Transverse colon (tissue), 4 donors: ENCODE results near the gene UGT2A1. TPM values are rescaled to one million over a fixed set of nuclear protein-coding genes. Genes with fewer than 3 reads are reported as not detected.

Source experiments
- DNase-seq: peaks from one replicate; pipeline ENCODE4 v3.0.0-alpha.2; 2019
- H3K27ac ChIP-seq, 4 donors: fragments of 200-600 bp; sonication (generic); 2 replicates each; pipeline ENCODE4 v1.5.1; 2016 to 2018; ENCODE audit warnings: inconsistent platforms in 4 of 4
- H3K27me3 ChIP-seq: fragments of 200-600 bp; sonication (generic); 2 replicates; pipeline ENCODE4 v1.5.1; 2017; ENCODE audit warnings: inconsistent platforms
- H3K36me3 ChIP-seq, 4 donors: fragments of 200-600 bp; sonication (generic); 2 replicates each; pipeline ENCODE4 v1.5.1; 2017 to 2019; ENCODE audit warnings: inconsistent platforms in 4 of 4
- H3K4me1 ChIP-seq, 4 donors: fragments of 200-600 bp; sonication (generic); 2 replicates each; pipeline ENCODE4 v1.5.1; 2017 to 2020; ENCODE audit warnings: inconsistent platforms in 4 of 4
- H3K4me3 ChIP-seq, 4 donors: fragments of 200-600 bp; sonication (generic); 1 replicate in 1 of 4; 2 replicates in 3 of 4; pipeline versions ENCODE4 v1.5.1 to v1.6.1; 2017 to 2019; ENCODE audit warnings: inconsistent platforms in 4 of 4
- H3K9me3 ChIP-seq, 2 donors: fragments of 200-600 bp; sonication (generic); 2 replicates each; pipeline ENCODE4 v1.5.1; 2017 to 2019; ENCODE audit warnings: inconsistent platforms in 2 of 2
- CTCF ChIP-seq, 5 experiments: fragments of 200-600 bp in 3 of 5; fragments of 450-650 bp in 2 of 5; sonication (generic) in 3 of 5; IDR thresholded peaks; 1 replicate in 2 of 5; 2 replicates in 3 of 5; pipeline ENCODE4 v1.5.1; 2016 to 2017; ENCODE audit warnings: antibody characterized with exemption in 5 of 5, inconsistent platforms in 3 of 5, mild to moderate bottlenecking in 2 of 5, moderate library complexity in 1 of 5
- EP300 ChIP-seq: sonication (generic); formaldehyde crosslinking; IDR thresholded peaks from one replicate; pipeline ENCODE4 v1.6.1; 2017; ENCODE audit warnings: antibody characterized with exemption, low read depth
- POLR2A ChIP-seq: fragments of 450-650 bp; IDR thresholded peaks from one replicate; pipeline ENCODE4 v1.6.1; 2016; ENCODE audit warnings: antibody characterized with exemption, mild to moderate bottlenecking, moderate library complexity
- POLR2AphosphoS5 ChIP-seq, 3 donors: sonication (generic); formaldehyde crosslinking; IDR thresholded peaks; one replicate each; pipeline ENCODE4 v1.6.1; 2016; ENCODE audit warnings: antibody characterized with exemption in 3 of 3
- WGBS, 2 donors: methylation state at CpG; one replicate each; pipeline ENCODE4 v1.1.5; 2018; ENCODE audit warnings: low coverage in 1 of 2; 5-methylcytosine and 5-hydroxymethylcytosine counted together
- in situ Hi-C, 4 donors: fragments of 200-750 bp; cut with MboI; loops; one replicate each; pipeline versions ENCODE4 v1.15.0 to v1.15.1; 2017; ENCODE audit warnings: low sequenced_read_pairs in 3 of 4, low pct_ligation_motif_present in 1 of 4, low pct_unique_long_range_greater_than_20kb in 1 of 4
- intact Hi-C: fragments of 100-400 bp; cut with DNase I; formaldehyde crosslinking; loops from one replicate; pipeline ENCODE4 v1.15.1; 2023; ENCODE audit warnings: low total_unique reads
- total RNA-seq, 4 donors: library from RNA; depleted of rRNA; stranded (reverse); fragments of >200 nt; gene quantifications; one replicate each; pipeline ENCODE4 v1.1.0, GENCODE V29; 2016

Gene UGT2A1
- total RNA-seq, 4 donors from 2014 or later, result not detected

- H3K9me3 ChIP-seq, result no peaks in the 10 kb centered on the region
- DNase-seq, result no peak
- H3K4me3 ChIP-seq, result no peak overlapping the region
- no peak for TF ChIP-seq CTCF (IDR thresholded peaks at IDR 0.05)
- no peak for TF ChIP-seq POLR2AphosphoS5 (IDR thresholded peaks at IDR 0.05)
- TF ChIP-seq EP300, result no peak
- no peak for TF ChIP-seq POLR2A
- no peaks in the 10 kb centered on the region for H3K36me3 ChIP-seq
- intact Hi-C loops (no loop called here), in situ Hi-C loops (no loop called here)
- H3K27ac ChIP-seq, result no peak overlapping the region
- WGBS, 2 donors, result 60 to 76% methylated on average over 1 to 6 of the region's 6 CpGs
- H3K4me1 ChIP-seq, result no peaks in the 10 kb centered on the region
- no peaks in the 10 kb centered on the region for H3K27me3 ChIP-seq
These were observed 3.7 kb upstream of the UGT2A1 start for GRCh38 chr4:69656653-69657158.

GRCh38 chr4:69650872-69651271 is 2.2 kb downstream of the UGT2A1 start:
- H3K36me3 ChIP-seq, result no peaks in the 10 kb centered on the region

GRCh38 chr4:69649629-69650028 is 3.4 kb downstream of the UGT2A1 start:
- intact Hi-C loops, result no loop called here
- no peak overlapping the region for H3K27ac ChIP-seq
- H3K4me1 ChIP-seq, result no peaks in the 10 kb centered on the region
- no peak overlapping the region for H3K4me3 ChIP-seq
- in situ Hi-C loops, result no loop called here
- H3K36me3 ChIP-seq, result no peaks in the 10 kb centered on the region
- H3K9me3 ChIP-seq, result no peaks in the 10 kb centered on the region
- TF ChIP-seq CTCF (IDR thresholded peaks at IDR 0.05), result no peak
- no peak for TF ChIP-seq POLR2AphosphoS5 (IDR thresholded peaks at IDR 0.05)
- TF ChIP-seq EP300, result no peak
- no peak for TF ChIP-seq POLR2A
- no peaks in the 10 kb centered on the region for H3K27me3 ChIP-seq
- 59 to 64% methylated on average over 2 of the region's 2 CpGs for WGBS, 2 donors
- no peak for DNase-seq

More at GRCh38 chr4:69650872-69651271, 2.2 kb downstream of the UGT2A1 start:
- WGBS, 2 donors, result 49 to 82% methylated on average over 3 of the region's 3 CpGs
- no peak for DNase-seq
- TF ChIP-seq EP300 (no peak), POLR2A (no peak), POLR2AphosphoS5 (IDR thresholded peaks at IDR 0.05) (no peak), CTCF (IDR thresholded peaks at IDR 0.05) (no peak)
- Histone ChIP-seq H3K9me3 (no peaks in the 10 kb centered on the region), H3K4me3 (no peak overlapping the region), H3K27ac (no peak overlapping the region), H3K27me3 (no peaks in the 10 kb centered on the region), H3K4me1 (no peaks in the 10 kb centered on the region)
- in situ Hi-C loops (no loop called here), intact Hi-C loops (no loop called here)

- H3K4me1 ChIP-seq, result no peaks in the 10 kb centered on the region
- no peak for DNase-seq
- in situ Hi-C loops (no loop called here), intact Hi-C loops (no loop called here)
- no peaks in the 10 kb centered on the region for H3K9me3 ChIP-seq
- H3K27me3 ChIP-seq, result no peaks in the 10 kb centered on the region
- no peak overlapping the region for H3K27ac ChIP-seq
- no peak for TF ChIP-seq CTCF (IDR thresholded peaks at IDR 0.05)
- no peak for TF ChIP-seq EP300
- TF ChIP-seq POLR2AphosphoS5 (IDR thresholded peaks at IDR 0.05), result no peak
- TF ChIP-seq POLR2A, result no peak
- no peak overlapping the region for H3K4me3 ChIP-seq
- no peaks in the 10 kb centered on the region for H3K36me3 ChIP-seq
- 42 to 54% methylated on average over 1 of the region's 1 CpG for WGBS, 2 donors
These were observed 3.8 kb downstream of the UGT2A1 start for GRCh38 chr4:69649207-69649606.
